ENCODE results near the gene HIVEP3. TPM values are rescaled to one million over a fixed set of nuclear protein-coding genes. Genes with fewer than 3 reads are reported as not detected.
A peak's percentile ranks its signal among the peaks of the same experiment; 100 is the strongest.

The HIVEP3 gene
- total and polyA plus RNA-seq, 2 donors = 2.8 to 3.1 TPM

DNA sequence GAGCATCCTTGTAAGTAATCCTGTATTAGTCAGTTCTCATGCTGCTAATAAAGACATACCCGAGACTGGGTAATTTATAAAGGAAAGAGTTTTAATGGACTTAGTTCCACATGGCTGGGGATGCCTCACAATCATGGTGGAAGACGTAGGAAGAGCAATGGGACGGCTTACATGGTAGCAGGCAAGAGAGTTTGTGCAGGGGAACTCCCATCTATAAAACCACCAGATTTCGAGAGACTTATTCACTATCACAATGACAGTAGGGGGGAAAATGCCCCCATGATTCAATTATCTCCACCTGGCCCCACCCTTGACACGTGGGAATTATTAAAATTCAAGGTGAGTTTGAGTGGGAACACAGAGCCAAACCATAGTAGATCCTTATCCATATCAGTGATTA lies 124.7 kb downstream of the HIVEP3 start:
- Histone ChIP-seq H3K4me1 (ENCODE audit: insufficient read depth) (no peaks in the 10 kb centered on the region), H3K4me3 (ENCODE audit: low read depth, low read length) (no peak overlapping the region), H3K27ac (ENCODE audit: low read depth) (no peak overlapping the region), H3K36me3 (ENCODE audit: insufficient read depth) (no peaks in the 10 kb centered on the region)
- DNase-seq (ENCODE audit: extremely low spot score) = no peak
- WGBS = 69% methylated on average over 5 of the region's 5 CpGs

DNA sequence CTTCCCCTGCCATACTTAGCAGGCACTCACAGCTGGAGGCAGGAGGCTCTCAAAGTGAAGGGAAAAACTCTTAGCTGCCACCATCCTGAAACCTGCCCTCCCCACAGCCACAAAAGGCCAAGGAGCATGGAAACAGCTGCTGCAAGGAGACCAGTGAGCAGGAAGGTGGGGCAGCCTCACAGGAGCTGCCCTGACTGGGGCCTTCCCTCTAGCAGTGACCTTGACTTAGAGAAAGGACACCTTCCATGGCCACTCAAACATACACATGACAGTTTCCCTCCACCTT lies 126.3 kb downstream of the HIVEP3 start:
- no peak for DNase-seq (ENCODE audit: extremely low spot score)
- H3K4me1 ChIP-seq (ENCODE audit: insufficient read depth) = no peaks in the 10 kb centered on the region

DNA sequence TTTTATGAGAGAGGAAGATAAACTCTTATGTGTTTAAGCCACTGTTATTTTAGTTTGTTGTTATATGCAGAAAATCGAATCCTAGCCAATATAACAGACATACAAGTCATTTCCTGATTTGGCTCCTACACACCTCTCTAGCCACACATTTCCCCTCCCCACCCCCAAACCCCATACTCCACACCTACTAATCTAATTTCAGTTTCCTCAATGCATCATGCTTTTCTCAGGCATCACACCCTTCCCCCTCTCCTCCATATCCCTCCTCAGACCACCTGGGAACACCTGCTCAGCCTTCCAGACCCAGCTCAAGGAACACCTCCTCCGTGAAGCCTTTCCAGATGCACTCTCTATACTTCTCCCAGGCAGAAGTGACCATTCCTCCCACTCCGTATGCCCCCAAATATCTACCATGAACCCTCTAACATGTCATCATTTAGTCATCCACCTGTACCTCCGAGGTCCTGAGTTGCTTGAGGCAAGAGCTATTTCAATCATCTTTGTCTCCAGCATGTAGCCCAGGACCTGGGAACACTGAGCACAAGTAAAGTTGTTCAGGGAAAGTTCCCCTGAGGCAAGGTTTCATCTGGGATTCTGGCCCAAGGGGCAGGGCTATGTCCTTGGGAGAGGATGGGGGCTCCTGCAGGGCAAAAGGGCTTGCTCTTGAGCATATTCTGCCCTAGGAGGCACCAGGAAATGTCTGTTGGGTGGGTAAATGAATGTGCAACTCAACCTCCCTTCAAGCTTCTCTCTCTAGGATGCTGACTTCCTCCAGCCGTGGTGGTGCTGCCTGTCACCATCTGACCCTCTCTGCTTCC lies 126.8 kb downstream of the HIVEP3 start:
- H3K4me1 ChIP-seq (ENCODE audit: insufficient read depth) = no peaks in the 10 kb centered on the region
- no peak overlapping the region for H3K4me3 ChIP-seq (ENCODE audit: low read depth, low read length)
- H3K36me3 ChIP-seq (ENCODE audit: insufficient read depth) = no peaks in the 10 kb centered on the region
- no peak for DNase-seq (ENCODE audit: extremely low spot score)
- H3K27ac ChIP-seq (ENCODE audit: low read depth) = no peak overlapping the region
- WGBS = 86% methylated on average over 5 of the region's 5 CpGs

More for the DNA sequence above, 126.3 kb downstream of the HIVEP3 start:
- Histone ChIP-seq H3K27ac (ENCODE audit: low read depth) (no peak overlapping the region), H3K4me3 (ENCODE audit: low read depth, low read length) (no peak overlapping the region), H3K36me3 (ENCODE audit: insufficient read depth) (no peaks in the 10 kb centered on the region)

DNA sequence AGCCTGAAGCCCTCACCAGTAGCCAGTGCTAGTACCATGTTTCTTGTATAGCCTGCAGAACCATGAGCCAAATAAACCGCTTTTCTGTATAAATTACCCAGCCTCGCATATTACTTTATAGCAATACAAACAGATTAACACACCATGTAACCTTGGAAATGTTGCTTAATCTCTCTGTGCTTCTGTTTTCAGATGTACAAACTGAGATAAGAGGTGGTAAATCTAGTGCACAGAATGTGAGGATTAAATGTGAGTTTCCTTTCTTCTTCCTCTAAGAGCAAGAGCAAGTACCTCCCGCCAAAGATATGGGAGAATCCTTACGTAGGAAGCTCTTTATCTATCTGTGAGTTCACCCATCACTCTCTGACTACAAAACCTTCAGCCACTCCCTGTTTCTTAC lies 128.4 kb downstream of the HIVEP3 start:
- H3K36me3 ChIP-seq (ENCODE audit: insufficient read depth) = no peaks in the 10 kb centered on the region
- no peak for DNase-seq (ENCODE audit: extremely low spot score)
- H3K4me3 ChIP-seq (ENCODE audit: low read depth, low read length) = no peak overlapping the region
- H3K4me1 ChIP-seq (ENCODE audit: insufficient read depth) = no peaks in the 10 kb centered on the region
- 91% methylated on average over 4 of the region's 4 CpGs for WGBS
- no peak overlapping the region for H3K27ac ChIP-seq (ENCODE audit: low read depth)

DNA sequence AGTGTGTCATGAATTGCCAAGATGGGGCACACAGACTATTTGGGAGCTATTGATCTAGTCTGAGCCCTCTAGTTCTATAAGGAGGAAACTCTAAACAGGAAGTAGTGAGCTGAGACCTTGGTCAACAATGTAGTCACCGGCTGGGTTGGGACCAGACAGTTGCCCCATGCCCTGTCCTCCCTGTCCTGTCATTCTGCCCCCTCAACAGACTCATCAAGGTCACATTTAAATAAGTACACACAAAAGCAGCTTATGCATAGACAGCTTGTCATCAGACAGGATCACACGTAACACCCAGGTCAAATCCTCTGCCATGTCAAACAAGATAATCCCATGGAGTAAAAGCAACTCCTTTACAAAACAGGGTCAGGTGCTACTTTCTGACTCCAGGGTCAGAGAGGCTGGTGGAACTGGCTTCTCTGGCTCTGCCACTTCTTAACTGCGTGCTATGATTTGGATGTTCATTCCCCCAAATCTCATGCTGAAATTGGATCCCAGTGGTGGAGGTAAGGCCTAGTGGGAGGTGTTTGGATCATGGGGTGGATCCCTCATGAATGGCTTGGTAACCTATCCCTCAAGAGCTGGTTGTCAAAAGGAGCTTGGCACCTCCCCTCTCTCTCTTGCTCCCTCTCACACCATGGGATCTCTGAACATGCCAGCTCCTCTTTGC lies 128.9 kb downstream of the HIVEP3 start:
- WGBS = 84% methylated on average over 3 of the region's 3 CpGs
- no peaks in the 10 kb centered on the region for H3K36me3 ChIP-seq (ENCODE audit: insufficient read depth)
- H3K4me3 ChIP-seq (ENCODE audit: low read depth, low read length) = no peak overlapping the region
- DNase-seq (ENCODE audit: extremely low spot score) = no peak
- no peaks in the 10 kb centered on the region for H3K4me1 ChIP-seq (ENCODE audit: insufficient read depth)
- no peak overlapping the region for H3K27ac ChIP-seq (ENCODE audit: low read depth)

DNA sequence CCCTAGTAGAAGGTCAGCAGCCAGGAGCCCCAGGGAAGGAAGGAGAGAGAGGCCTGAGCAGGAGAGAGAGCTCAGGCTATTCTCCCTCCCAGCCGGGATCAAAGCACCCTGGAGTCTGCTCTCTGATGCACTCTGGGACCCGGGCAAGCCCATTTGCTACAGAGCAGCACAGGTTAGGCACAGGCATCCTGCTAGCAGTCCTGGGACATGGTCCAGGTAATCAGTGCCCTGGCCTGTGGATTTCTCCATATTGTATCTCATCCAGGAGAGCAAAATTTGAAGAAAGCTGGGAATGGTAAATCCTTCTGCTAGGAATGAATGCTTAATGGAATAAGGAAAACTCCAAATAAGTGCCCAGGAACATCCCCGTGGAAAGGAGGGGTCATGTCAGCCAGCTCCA lies 130.3 kb downstream of the HIVEP3 start:
- H3K27ac ChIP-seq (ENCODE audit: low read depth) = no peak overlapping the region
- H3K36me3 ChIP-seq (ENCODE audit: insufficient read depth) = no peaks in the 10 kb centered on the region
- WGBS = 75% methylated on average over 3 of the region's 3 CpGs
- H3K4me1 ChIP-seq (ENCODE audit: insufficient read depth) = no peaks in the 10 kb centered on the region
- no peak for DNase-seq (ENCODE audit: extremely low spot score)
- H3K4me3 ChIP-seq (ENCODE audit: low read depth, low read length) = no peak overlapping the region

DNA sequence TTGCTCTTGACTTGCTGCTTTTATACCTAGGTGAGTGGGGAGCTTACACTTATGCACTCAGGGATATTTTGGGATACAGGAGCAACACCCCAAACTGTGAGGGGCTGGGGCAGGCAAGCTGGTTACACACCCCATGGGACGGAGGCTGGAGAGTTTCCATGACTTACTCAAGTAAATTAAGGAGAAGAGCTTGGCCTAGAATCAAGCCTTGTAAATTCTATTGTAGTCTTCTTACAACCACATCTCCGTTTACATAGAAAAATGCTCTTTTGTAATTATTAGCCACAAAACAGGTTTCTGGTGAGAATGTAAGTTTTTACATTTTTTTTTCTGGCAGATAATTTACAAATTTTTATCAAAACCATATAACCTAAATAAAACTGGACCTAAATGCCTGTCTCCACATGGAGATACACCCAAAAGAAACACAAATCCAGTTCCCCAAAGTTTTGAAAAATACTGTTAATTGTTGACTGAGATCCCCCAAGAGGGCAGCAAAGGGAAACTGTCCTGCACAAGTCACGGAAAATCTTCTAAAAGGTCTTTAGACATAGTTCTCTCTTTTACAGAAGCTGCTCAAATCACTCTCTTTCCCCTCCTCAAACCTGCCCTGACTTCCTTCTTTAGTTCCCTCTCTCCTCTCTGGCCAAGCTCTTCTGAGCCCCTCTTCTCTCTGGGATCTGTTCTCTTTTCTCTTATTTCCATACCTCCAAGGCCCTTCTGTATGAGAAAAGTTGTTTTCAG lies 134.0 kb downstream of the HIVEP3 start:
- H3K4me1 ChIP-seq (ENCODE audit: insufficient read depth) = no peaks in the 10 kb centered on the region
- 45% methylated on average over 3 of the region's 3 CpGs for WGBS
- H3K27ac ChIP-seq (ENCODE audit: low read depth) = no peak overlapping the region
- no peak overlapping the region for H3K4me3 ChIP-seq (ENCODE audit: low read depth, low read length)
- no peak for DNase-seq (ENCODE audit: extremely low spot score)
- no peaks in the 10 kb centered on the region for H3K36me3 ChIP-seq (ENCODE audit: insufficient read depth)

DNA sequence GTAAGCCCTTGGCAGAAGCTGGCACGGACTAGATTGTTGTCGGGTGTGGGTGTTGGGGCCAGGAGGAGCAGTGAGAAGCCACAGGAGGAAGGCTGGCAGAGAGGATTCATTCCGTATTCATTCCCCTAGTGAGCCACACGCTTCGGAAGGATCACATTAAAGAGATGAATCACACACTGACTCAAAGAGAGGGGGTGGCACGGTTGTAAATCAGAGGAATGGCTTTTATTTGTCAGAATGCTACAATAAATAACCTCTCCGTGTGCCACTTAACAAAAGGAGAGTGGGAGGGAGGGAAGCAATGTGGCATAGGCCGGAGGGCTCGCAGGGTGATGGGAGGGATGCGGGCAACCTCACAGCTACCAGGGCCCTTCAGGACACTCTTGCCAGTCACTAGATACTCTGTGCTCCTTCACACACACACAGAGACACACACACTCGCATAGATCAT lies 135.5 kb downstream of the HIVEP3 start:
- DNase-seq (ENCODE audit: extremely low spot score) = peak; percentile 46
- Histone ChIP-seq H3K27ac (ENCODE audit: low read depth) (no peak overlapping the region), H3K36me3 (ENCODE audit: insufficient read depth) (no peaks in the 10 kb centered on the region), H3K4me3 (ENCODE audit: low read depth, low read length) (no peak overlapping the region), H3K4me1 (ENCODE audit: insufficient read depth) (no peaks in the 10 kb centered on the region)
- 57% methylated on average over 11 of the region's 11 CpGs for WGBS

DNA sequence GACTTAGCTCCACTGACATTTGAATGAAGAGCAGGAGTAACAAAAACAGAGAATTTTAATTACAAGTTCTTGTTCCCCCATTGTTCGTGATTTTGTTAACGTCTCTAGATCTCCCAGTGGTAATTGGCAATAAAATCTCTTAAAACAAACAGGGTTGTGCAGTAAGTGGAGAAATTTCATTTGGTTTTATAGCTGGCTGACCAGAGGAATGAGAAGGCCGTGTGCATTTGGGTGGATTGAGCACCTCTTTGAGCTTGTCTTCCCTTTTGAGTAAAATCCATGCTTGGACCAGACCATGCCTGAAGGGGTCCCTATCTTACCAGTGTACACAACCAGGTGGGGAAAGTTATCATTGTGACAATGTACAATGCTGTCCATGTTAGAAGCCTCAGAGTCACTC lies 137.8 kb downstream of the HIVEP3 start:
- 99% methylated on average over 3 of the region's 3 CpGs for WGBS
- Histone ChIP-seq H3K4me3 (ENCODE audit: low read depth, low read length) (no peak overlapping the region), H3K36me3 (ENCODE audit: insufficient read depth) (no peaks in the 10 kb centered on the region), H3K27ac (ENCODE audit: low read depth) (no peak overlapping the region), H3K4me1 (ENCODE audit: insufficient read depth) (no peaks in the 10 kb centered on the region)
- DNase-seq (ENCODE audit: extremely low spot score) = no peak

DNA sequence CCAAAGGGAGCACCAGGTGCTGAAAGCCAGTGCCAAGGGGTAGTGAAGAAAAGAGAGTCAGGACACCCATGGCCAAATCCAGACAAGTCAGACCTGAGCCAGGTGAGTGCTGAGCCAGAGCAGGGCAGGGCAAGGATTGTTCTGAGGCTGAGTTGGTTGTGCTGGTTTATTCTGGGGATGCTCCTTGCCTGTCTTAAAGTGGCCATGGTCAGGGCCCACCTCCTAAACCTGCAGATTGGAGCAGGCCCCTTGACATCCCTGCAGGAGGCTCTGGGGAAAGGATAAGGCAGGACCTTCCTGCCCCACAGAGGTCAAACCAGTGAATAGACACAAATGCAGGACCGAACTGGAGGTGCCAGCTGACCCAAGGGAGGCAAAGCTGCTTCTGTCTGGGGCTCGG lies 138.4 kb downstream of the HIVEP3 start:
- H3K36me3 ChIP-seq (ENCODE audit: insufficient read depth) = no peaks in the 10 kb centered on the region
- H3K4me1 ChIP-seq (ENCODE audit: insufficient read depth) = no peaks in the 10 kb centered on the region
- no peak for DNase-seq (ENCODE audit: extremely low spot score)
- H3K4me3 ChIP-seq (ENCODE audit: low read depth, low read length) = no peak overlapping the region
- H3K27ac ChIP-seq (ENCODE audit: low read depth) = no peak overlapping the region
- 92% methylated on average over 2 of the region's 2 CpGs for WGBS

DNA sequence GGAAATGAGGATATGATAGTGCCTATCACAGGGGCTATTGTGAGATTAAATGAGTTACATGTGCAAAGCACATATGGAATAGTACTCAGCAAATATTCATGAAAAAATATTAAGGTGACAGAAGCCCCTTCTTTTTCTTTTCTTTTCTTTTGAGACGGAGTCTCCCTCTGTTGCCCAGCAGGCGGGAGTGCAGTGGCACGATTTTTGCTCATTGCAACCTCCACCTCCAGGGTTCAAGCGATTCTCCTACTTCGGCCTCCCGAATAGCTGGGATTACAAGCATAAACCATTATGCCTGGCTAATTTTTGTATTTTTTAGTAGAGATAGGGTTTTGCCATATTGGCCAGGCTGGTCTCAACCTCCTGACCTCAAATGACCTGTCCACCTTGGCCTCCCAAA lies 139.4 kb downstream of the HIVEP3 start:
- no peak for DNase-seq (ENCODE audit: extremely low spot score)
- H3K36me3 ChIP-seq (ENCODE audit: insufficient read depth) = no peaks in the 10 kb centered on the region
- WGBS = 95% methylated on average over 6 of the region's 6 CpGs
- H3K4me3 ChIP-seq (ENCODE audit: low read depth, low read length) = no peak overlapping the region
- H3K27ac ChIP-seq (ENCODE audit: low read depth) = no peak overlapping the region
- no peaks in the 10 kb centered on the region for H3K4me1 ChIP-seq (ENCODE audit: insufficient read depth)

DNA sequence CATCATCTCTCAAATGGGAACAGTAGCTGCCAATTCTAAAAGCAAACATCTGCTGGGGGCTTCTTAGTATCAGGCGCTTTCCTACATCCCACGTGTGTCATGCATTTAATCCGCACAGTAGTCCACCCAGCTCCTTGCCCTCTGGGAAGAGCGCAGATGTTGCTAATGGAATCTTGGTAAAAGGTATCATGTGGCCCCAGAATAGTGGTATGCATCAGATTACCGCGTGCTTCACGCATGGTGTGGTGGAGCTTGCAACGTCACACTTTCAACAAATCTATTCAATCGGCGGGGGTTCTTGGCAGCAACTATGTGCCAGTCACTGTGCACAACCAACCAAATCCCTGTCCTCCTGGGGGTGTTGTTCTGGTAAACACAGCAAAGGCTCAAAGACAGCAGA lies 141.0 kb downstream of the HIVEP3 start:
- no peak overlapping the region for H3K4me3 ChIP-seq (ENCODE audit: low read depth, low read length)
- no peaks in the 10 kb centered on the region for H3K4me1 ChIP-seq (ENCODE audit: insufficient read depth)
- H3K36me3 ChIP-seq (ENCODE audit: insufficient read depth) = no peaks in the 10 kb centered on the region
- H3K27ac ChIP-seq (ENCODE audit: low read depth) = no peak overlapping the region
- 92% methylated on average over 10 of the region's 10 CpGs for WGBS
- DNase-seq (ENCODE audit: extremely low spot score) = no peak

DNA sequence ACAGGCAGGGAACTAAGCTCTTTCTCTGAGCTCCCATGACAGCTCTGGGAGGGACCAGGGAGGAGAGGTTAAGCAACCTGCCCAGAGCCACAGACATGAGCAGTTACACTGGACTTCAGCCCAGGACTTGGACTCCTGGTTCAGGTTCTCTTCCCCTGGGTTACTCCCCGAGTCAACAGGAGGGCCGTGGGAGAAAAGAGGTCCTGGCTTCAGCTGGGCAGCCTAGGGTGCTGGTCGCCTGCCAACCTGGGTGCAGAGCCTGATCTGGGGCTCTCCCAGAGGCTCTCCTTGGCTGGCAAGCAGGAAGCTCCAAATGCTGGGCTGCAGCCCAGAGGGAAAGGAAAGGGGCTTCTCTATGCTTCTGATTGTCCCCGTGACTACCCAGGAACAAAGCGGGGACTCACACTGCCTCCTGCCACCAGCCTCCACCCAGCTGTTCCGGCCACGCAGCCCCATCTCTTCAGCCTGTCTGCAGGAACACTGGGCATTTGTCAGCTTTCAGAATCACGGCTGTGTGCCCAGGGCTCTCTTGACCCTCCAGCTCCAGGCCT lies 141.8 kb downstream of the HIVEP3 start:
- 82% methylated on average over 8 of the region's 8 CpGs for WGBS
- no peak overlapping the region for H3K27ac ChIP-seq (ENCODE audit: low read depth)
- DNase-seq (ENCODE audit: extremely low spot score) = no peak
- H3K4me1 ChIP-seq (ENCODE audit: insufficient read depth) = no peaks in the 10 kb centered on the region
- no peaks in the 10 kb centered on the region for H3K36me3 ChIP-seq (ENCODE audit: insufficient read depth)
- H3K4me3 ChIP-seq (ENCODE audit: low read depth, low read length) = no peak overlapping the region

Measured in urinary bladder (tissue), 4 donors.